Natural killer cell treated with Interleukin-12 subunit alpha and Interleukin-12 subunit beta and Interleukin-15 and Interleukin-18, amount 100 ng/mL, for 72 hours (primary cell): ENCODE measurements around the gene CHTF18. TPM values are rescaled to one million over a fixed set of nuclear protein-coding genes. Genes with fewer than 3 reads are reported as not detected.
A peak's percentile ranks its signal among the peaks of the same experiment; 100 is the strongest.

ENCODE experiments used
- ATAC-seq, 2 donors: fragments of 150-1000 bp; cut with Tn5 transposase in 1 of 2; sonication (Bioruptor Pico), chemical (Tn5 transposase) in 1 of 2; 2 replicates each; pipeline ENCODE4 v1.10.0; 2021
- DNase-seq: peaks from one replicate; pipeline ENCODE4 v3.0.0; 2022; ENCODE audit warnings: low spot score
- H3K27ac Mint-ChIP-seq, 2 donors: 1 replicate in 1 of 2; 2 replicates in 1 of 2; pipeline ENCODE4 v1.8.0; 2022; ENCODE audit warnings: mixed read lengths in 2 of 2, mild to moderate bottlenecking in 1 of 2, moderate library complexity in 1 of 2
- H3K27me3 Mint-ChIP-seq, 2 donors: 1 replicate in 1 of 2; 2 replicates in 1 of 2; pipeline ENCODE4 v1.8.0; 2022; ENCODE audit warnings: mixed read lengths in 2 of 2
- H3K36me3 Mint-ChIP-seq: one replicate; pipeline ENCODE4 v1.8.0; 2022; ENCODE audit warnings: mixed read lengths
- H3K4me1 Mint-ChIP-seq, 2 donors: 1 replicate in 1 of 2; 2 replicates in 1 of 2; pipeline ENCODE4 v1.8.0; 2022; ENCODE audit warnings: low read depth in 2 of 2, mixed read lengths in 2 of 2, mild to moderate bottlenecking in 1 of 2
- H3K4me3 Mint-ChIP-seq: one replicate; pipeline ENCODE4 v1.8.0; 2022; ENCODE audit warnings: mixed read lengths
- H3K9me3 Mint-ChIP-seq: 2 replicates; pipeline ENCODE4 v1.8.0; 2022; ENCODE audit warnings: mixed read lengths
- total RNA-seq, 2 donors: library from RNA; stranded (reverse); gene quantifications; one replicate each; pipeline ENCODE4 v1.2.3, GENCODE V29; 2022

The CHTF18 gene
- total RNA-seq, 2 donors from 2014 or later: 70.7 to 210 TPM

DNA sequence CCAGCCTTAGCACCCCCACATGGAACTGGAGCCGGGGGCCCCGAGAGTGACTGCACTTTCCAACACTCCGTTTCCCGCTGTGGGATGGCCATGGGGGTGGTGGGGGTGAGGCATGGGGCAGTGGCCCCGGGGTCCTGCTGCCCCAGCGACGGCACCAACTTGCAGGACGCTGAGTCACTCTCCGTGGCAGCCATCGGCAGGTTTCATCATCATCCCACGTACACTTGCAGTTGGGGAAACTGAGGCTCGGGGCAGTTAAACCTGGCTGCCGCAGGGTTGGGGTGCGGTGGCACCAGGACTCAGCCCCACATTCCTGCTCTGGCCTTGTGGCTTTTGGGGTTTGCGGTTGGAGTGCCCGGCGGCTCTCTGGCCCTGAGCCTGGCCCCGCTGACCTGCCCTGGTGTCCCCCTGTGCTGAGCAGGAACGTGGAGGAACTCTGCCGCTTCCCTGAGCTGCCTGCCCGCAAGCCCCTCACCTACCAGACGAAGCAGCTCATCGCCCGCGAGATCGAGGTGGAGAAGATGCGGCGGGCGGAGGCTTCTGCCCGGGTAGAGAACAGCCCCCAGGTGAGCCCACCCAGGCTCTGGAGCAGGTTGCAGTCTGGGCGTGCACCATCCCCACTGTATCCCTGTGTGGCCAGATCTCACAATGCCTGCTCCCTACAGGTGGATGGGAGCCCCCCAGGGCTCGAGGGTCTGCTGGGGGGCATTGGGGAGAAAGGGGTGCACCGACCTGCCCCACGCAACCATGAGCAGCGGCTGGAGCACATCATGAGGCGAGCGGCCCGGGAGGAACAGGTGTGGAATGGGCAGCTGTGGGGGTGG is 8.1 kb downstream of the CHTF18 start:
- DNase-seq: no peak
- Mint-ChIP-seq H3K9me3 (no peaks in the 10 kb centered on the region), H3K4me3 (no peak overlapping the region), H3K27ac (no peak overlapping the region), H3K4me1 (no peaks in the 10 kb centered on the region), H3K27me3 (peaks cover 0 to 3% of the 10 kb centered on the region in 2 donors), H3K36me3 (no peaks in the 10 kb centered on the region)
- no peak for ATAC-seq

DNA sequence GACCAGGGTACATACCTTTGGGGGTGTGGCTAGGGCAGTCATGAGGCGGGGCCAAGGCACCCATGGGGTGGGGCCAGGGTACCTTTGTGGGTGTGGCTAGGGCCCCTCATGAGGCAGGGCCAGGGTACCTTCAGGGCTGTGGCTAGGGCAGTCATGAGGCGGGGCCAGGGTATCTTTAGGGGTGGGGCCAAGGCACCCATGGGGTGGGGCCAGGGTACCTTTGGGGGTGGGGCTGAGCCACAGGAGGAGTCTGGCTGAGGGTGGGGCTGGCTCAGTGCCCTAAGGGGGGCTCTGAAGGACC is 8.7 kb downstream of the CHTF18 start:
- DNase-seq (no peak), ATAC-seq (peak; percentile 17 to 34)
- no peak overlapping the region for H3K4me3 Mint-ChIP-seq
- no peaks in the 10 kb centered on the region for H3K9me3 Mint-ChIP-seq
- H3K27ac Mint-ChIP-seq: no peak overlapping the region
- H3K4me1 Mint-ChIP-seq: no peaks in the 10 kb centered on the region
- no peaks in the 10 kb centered on the region for H3K36me3 Mint-ChIP-seq
- peaks cover 0 to 3% of the 10 kb centered on the region in 2 donors for H3K27me3 Mint-ChIP-seq

DNA sequence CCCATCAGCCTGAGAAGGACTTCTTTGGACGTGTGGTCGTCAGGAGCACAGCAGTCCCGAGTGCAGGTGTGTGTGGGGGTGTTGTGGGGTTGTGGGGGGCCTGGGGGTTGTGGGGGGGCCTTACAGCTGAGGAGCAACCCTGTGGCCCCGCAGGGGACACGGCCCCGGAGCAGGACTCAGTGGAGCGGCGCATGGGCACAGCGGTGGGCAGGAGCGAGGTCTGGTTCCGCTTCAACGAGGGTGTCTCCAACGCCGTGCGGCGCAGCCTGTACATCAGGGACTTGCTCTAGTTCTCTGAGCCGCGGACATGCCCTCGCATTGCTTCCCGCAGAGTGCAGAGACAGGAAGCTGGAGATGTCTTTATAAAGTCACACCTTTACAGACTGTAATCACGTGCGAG is 9.3 kb downstream of the CHTF18 start:
- peaks cover 0 to 3% of the 10 kb centered on the region in 2 donors for H3K27me3 Mint-ChIP-seq
- H3K4me1 Mint-ChIP-seq: no peaks in the 10 kb centered on the region
- no peak overlapping the region for H3K27ac Mint-ChIP-seq
- H3K9me3 Mint-ChIP-seq: no peaks in the 10 kb centered on the region
- ATAC-seq: no peak
- no peaks in the 10 kb centered on the region for H3K36me3 Mint-ChIP-seq
- DNase-seq: no peak
- H3K4me3 Mint-ChIP-seq: no peak overlapping the region

DNA sequence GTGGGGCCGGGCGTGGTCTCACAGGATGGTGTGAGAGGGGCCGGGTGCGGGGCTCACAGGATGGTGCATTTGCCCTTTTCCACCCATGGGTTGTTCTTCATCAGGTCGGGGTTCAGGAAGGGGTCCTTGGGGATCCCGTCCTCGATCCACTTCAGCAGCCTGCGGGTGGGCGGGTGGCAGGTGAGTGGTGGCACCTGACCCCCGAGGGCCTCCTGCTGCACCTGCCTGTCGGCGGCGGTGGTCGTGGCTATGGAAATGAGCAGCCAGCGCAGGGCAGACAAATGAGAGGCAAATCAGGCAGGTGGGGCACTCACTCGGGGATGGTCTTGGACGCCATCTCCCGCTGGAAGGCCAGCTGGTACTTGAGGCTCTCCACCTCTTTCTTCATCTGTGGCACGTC is 10.2 kb downstream of the CHTF18 start:
- peaks cover 0 to 3% of the 10 kb centered on the region in 2 donors for H3K27me3 Mint-ChIP-seq
- ATAC-seq (no peak), DNase-seq (no peak)
- H3K27ac Mint-ChIP-seq: no peak overlapping the region
- no peaks in the 10 kb centered on the region for H3K9me3 Mint-ChIP-seq
- H3K36me3 Mint-ChIP-seq: no peaks in the 10 kb centered on the region
- H3K4me1 Mint-ChIP-seq: no peaks in the 10 kb centered on the region
- no peak overlapping the region for H3K4me3 Mint-ChIP-seq

DNA sequence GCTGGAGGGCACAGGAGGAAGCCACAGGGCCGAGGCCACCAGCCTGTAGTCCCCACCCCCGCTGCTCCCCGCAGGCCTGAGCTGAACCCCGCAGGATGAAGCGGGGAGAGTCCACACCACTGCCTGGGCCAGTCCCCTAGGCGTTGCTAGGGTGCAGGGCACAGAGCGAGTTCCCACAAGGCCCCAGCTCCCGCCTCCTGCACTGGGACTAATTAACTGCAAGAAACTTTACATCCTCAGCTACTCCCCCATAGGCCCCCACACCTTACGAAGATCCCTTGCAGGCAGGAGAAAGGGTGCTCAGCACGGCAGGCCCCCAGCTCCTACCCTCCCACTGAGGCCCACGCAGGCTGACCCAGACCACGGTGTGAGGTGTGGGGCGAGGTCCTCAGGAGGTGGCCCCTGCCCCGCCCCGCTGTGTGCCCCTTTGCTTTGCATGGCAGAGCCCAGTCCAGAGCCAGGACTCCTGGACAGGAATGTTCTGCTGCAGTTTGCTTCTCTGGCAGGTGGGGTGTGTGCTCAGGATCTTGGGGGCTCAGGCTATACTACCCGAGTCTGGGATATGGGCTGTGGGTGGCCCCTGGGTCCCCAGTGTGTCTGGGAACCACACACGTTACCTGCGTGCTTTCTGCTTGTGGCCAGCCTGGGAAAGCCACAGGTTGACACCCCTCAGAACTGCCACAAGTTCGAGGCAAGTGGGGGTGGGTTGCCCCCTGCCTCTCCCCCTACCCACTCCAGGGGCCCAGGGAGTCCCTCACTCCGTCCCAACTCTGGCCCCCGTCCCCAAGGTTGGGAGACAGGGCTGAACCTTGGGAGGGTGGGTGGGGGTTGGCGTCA is 10.9 kb downstream of the CHTF18 start:
- no peaks in the 10 kb centered on the region for H3K36me3 Mint-ChIP-seq
- DNase-seq (no peak), ATAC-seq (no peak)
- H3K4me3 Mint-ChIP-seq: no peak overlapping the region
- H3K4me1 Mint-ChIP-seq: no peaks in the 10 kb centered on the region
- H3K27ac Mint-ChIP-seq: no peak overlapping the region
- no peaks in the 10 kb centered on the region for H3K9me3 Mint-ChIP-seq
- H3K27me3 Mint-ChIP-seq: peaks cover 0 to 3% of the 10 kb centered on the region in 2 donors

DNA sequence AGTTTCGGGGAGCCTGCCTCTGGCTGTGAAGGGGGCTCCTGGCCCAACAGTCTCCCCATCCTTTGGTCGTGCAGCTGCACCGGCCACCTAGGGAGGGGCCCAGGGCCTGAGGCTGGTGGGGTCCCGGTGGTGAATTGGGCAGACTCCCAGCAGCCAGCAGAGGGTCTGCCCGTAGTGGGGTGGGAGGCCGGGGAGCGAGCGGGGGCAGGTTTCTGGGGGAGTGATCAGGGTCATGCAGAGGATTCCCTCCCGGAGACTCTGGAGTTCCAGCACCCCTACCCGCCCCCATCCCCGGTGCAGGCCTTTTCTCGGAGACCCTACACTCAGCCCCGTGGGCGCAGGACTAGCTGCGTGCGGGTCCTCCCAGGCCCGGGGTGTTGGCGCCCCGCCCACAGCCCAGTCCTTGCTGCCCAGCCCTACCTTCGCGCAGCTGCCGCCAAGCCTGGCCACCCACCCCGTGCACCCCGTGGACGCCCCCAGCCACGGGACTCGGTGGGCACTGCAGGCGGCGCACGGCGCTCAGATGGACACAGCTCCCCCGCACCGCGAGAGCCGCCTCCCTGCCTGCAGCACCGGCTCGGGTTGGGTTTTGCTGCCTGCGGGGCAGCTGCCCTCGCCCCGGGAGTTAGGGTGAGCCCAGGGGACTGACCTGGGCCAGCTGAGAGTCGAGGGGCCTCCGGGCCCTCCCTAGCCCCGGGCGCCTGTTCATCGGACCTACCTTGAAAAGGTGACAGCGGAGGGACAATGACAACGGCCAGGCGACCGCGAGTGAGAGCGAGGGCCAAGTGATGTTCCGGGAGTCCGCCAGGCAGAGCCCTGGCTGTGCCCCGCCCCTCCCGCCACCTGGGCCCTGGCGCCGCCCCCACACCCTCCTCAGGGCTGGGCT is 11.8 kb downstream of the CHTF18 start, which contains the start of gene GNG13:
GNG13 (minus strand) TSS at position 787 of the 886 bp plus-strand sequence. CDS start 1,657 bp downstream, outside the sequence.
- peaks cover 0 to 3% of the 10 kb centered on the region in 2 donors for H3K27me3 Mint-ChIP-seq
- no peaks in the 10 kb centered on the region for H3K4me1 Mint-ChIP-seq
- no peaks in the 10 kb centered on the region for H3K9me3 Mint-ChIP-seq
- H3K36me3 Mint-ChIP-seq: no peaks in the 10 kb centered on the region
- no peak for ATAC-seq
- no peak for DNase-seq
- no peak within 1 kb of the TSS for H3K4me3 Mint-ChIP-seq
- H3K27ac Mint-ChIP-seq: no peak within 1 kb of the TSS

DNA sequence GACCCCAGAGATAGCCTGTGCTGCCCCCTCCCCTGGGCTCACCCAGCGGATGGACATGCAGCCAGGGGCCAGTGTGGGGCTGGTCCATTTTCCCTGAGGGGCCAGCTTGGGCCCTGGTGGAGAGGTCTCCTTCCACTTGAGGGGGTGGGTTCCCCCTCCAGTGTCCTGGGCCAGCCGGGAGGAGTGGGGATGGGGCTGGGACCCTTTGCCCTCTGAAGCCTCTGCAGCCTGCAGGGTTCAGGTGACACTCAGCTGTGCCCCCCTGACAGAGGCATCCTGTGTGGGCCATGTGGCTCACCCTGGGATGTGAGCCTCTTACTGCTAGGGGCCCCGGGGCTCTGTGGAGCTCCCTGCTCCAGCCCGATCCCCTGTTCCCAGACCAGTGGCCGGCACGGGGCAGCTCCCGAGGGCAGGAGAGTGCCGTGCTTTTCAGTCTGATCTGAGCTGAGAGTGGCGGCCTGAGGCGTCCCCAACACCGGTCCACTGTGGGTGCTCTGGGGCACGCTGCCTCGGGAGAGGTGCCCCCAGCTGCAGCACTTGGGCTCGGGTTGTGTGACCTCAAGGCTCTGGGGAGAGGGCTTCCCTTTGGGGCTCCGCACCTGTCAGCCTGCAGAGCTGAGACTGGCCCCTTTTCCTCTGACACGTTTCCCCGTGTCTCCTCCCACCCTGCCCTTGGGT is 12.6 kb downstream of the CHTF18 start:
- peak; percentile 11 to 14 for ATAC-seq

DNA sequence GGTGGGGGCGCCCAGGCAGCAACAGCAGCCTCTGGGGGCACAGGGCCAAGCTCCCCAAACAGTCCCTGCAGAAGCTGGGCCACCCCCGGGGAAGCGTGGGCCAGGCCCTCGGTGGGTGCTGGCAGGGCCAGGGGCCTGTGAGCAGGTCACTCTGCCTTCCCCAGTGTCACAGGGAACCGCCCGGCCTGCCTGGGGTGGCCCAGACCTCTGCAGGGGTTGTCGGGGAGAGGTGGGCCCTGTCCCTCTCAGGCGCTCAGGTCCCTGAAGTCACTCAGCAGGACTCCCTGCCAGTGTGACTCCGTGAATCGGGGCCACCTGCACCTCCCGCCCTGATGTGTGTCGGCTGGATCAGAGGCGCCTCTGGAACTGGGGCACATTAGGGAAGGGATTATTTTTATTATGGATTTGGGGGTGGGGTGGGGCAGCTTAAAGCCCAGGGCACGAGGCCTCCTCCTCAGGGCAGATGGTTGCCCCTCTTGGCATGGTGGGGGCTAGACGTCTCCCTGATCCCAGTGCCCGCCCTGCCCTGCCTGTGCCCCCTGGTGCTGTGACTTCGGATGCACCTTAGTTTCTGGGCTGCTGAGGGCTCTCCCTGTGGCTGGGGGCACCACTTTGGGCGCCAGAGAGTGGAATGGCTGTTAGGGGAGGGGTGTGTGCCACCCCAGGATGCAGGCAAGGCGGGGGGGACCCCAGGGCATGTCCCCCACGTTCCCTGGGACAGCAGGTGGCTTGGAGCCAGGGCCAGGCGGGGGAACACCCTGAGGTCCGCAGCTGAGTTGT is 13.4 kb downstream of the CHTF18 start:
- no peak overlapping the region for H3K27ac Mint-ChIP-seq
- H3K9me3 Mint-ChIP-seq: no peaks in the 10 kb centered on the region
- no peaks in the 10 kb centered on the region for H3K36me3 Mint-ChIP-seq
- H3K4me1 Mint-ChIP-seq: no peaks in the 10 kb centered on the region
- peaks cover 0 to 3% of the 10 kb centered on the region in 2 donors for H3K27me3 Mint-ChIP-seq
- DNase-seq (no peak), ATAC-seq (peak in 1 of 2 donors; percentile 2)
- no peak overlapping the region for H3K4me3 Mint-ChIP-seq

More for the DNA sequence above, 12.6 kb downstream of the CHTF18 start:
- Mint-ChIP-seq H3K4me3 (no peak overlapping the region), H3K27ac (no peak overlapping the region), H3K27me3 (peaks cover 0 to 3% of the 10 kb centered on the region in 2 donors), H3K4me1 (no peaks in the 10 kb centered on the region), H3K36me3 (no peaks in the 10 kb centered on the region), H3K9me3 (no peaks in the 10 kb centered on the region)
- DNase-seq: no peak

DNA sequence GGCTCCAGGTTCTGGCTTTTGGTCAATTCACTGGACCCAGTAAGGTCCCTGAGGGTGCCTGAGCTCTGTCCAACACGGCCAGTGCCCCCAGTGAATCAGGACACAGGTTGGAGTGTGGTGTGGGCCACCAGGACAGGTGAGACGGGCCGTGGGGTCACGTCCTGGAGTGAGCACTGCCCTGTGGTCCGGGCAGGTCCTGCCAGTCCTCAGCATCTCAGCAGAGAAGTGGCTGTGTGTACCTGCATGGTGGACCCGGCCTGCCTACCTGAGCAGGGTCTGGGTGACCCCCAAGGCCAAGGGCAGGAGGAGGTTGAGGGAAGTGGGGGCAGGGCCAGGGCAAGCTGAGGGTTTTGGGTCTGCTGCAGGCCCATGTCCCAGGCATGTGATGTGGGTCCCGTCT is 14.0 kb downstream of the CHTF18 start:
- no peaks in the 10 kb centered on the region for H3K9me3 Mint-ChIP-seq
- ATAC-seq (no peak), DNase-seq (no peak)
- H3K27ac Mint-ChIP-seq: no peak overlapping the region
- H3K36me3 Mint-ChIP-seq: no peaks in the 10 kb centered on the region
- no peak overlapping the region for H3K4me3 Mint-ChIP-seq
- peaks cover 0 to 3% of the 10 kb centered on the region in 2 donors for H3K27me3 Mint-ChIP-seq
- H3K4me1 Mint-ChIP-seq: no peaks in the 10 kb centered on the region

DNA sequence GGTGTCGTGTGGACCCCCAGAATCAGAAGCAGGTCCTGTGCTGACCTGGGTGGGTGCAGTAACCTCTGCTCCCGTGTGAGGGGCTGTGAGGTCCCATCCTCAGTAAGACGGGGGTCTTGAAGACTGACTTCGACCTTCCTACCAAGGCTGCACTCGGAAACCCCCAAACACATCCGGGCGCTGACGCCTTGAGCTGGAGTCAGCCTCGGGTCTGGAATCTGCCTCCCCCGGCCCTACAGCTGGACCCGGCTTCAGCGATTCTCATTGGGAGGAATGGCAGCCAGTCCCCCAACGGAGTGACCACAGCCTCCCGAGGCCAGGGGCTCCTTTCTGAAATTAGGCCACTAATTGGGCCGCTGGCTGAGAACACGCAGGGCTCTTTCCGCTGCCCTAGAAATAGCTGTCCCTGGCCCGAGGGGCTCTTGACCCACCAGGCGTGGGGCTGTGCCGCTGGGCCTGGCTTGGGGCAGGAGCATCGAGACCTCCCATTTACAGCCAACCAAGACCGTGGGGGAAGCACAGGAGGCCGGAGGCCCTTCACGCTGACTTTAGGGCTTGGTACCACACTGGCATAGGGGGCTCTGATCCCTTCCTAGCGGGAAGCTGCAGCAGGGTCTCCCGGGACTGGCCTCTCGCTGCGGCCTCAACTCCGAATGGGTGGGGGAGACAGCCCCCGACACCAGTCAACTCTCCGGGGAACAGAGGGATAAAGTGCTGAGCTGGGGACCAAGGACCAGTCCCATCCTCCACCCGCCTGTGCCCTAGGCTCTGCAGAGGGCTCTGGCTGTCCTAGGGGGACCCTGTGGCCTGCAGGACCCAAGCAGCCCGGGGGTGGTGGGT is 14.7 kb downstream of the CHTF18 start:
- no peak for ATAC-seq
- no peak for DNase-seq
- Mint-ChIP-seq H3K27ac (no peak overlapping the region), H3K27me3 (no peaks in the 10 kb centered on the region), H3K4me3 (no peak overlapping the region), H3K4me1 (peaks cover 4 to 5% of the 10 kb centered on the region in 2 donors), H3K9me3 (no peaks in the 10 kb centered on the region), H3K36me3 (no peaks in the 10 kb centered on the region)

DNA sequence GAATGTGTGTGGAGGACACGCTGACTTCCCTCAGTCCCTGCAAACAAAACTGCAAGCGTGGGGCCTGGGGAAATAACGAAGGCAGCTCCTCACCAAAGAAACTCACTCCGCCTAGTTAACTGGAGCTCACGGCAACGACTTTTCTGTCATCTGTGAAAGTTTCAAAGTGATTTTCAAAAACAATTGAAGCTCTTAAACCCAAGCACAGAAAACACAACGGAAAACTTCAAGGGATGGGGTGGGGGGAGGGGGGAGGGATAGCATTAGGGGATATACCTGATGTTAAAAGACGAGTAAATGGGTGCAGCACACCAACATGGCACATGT is 15.3 kb downstream of the CHTF18 start:
- Mint-ChIP-seq H3K9me3 (no peaks in the 10 kb centered on the region), H3K4me1 (peaks cover 5 to 8% of the 10 kb centered on the region in 2 donors), H3K27ac (no peak overlapping the region), H3K27me3 (no peaks in the 10 kb centered on the region), H3K4me3 (no peak overlapping the region), H3K36me3 (no peaks in the 10 kb centered on the region)
- DNase-seq: no peak
- ATAC-seq: no peak
